Lower lobe of right lung (tissue), 2 donors: ENCODE results near the gene INCA1. TPM values are rescaled to one million over a fixed set of nuclear protein-coding genes. Genes with fewer than 3 reads are reported as not detected.

Experiments used
- ATAC-seq, 2 donors: fragments of 200-7000 bp; cut with Tn5 transposase; one replicate each; pipeline ENCODE4 v1.9.1; 2020 to 2022; ENCODE audit warnings: mild to moderate bottlenecking in 2 of 2, moderate library complexity in 2 of 2
- DNase-seq: peaks from one replicate; pipeline ENCODE4 v3.0.0-alpha.2; 2020
- H3K27ac ChIP-seq: fragments of 200-600 bp; one replicate; pipeline ENCODE4 v1.8.0; 2022
- H3K27me3 ChIP-seq: fragments of 200-600 bp; one replicate; pipeline ENCODE4 v1.8.0; 2022; ENCODE audit warnings: low read depth
- H3K36me3 ChIP-seq: fragments of 200-600 bp; one replicate; pipeline ENCODE4 v1.8.0; 2022; ENCODE audit warnings: mild to moderate bottlenecking
- H3K4me1 ChIP-seq: fragments of 200-600 bp; one replicate; pipeline ENCODE4 v1.8.0; 2022
- H3K4me3 ChIP-seq: fragments of 200-600 bp; one replicate; pipeline ENCODE4 v1.8.0; 2022; ENCODE audit warnings: mild to moderate bottlenecking
- H3K9me3 ChIP-seq: fragments of 200-600 bp; one replicate; pipeline ENCODE4 v1.8.0; 2022
- intact Hi-C: fragments of 100-400 bp; cut with DNase I; formaldehyde crosslinking; loops from one replicate; pipeline ENCODE4 v1.11.0; 2022
- total RNA-seq: library from RNA; stranded (reverse); fragmentation: NEBNext Ultra II Directional; extraction: Animal tissue kit (Norgen Biotek cat#: 25700); gene quantifications from one replicate; pipeline ENCODE4 v1.2.1, GENCODE V29; 2021
- TF ChIP-seq, protein P1 (sequence below): fragments of 200-600 bp; IDR thresholded peaks from one replicate; pipeline ENCODE4 v1.8.0; 2022; ENCODE audit warnings: antibody characterized with exemption, mild to moderate bottlenecking
- donor health status: DM: no; HTN: yes; CAD: no; lungs with severe emphysema.

INCA1 gene
- total RNA-seq, 1 donor from 2014 or later, result 1.9 TPM

DNA sequence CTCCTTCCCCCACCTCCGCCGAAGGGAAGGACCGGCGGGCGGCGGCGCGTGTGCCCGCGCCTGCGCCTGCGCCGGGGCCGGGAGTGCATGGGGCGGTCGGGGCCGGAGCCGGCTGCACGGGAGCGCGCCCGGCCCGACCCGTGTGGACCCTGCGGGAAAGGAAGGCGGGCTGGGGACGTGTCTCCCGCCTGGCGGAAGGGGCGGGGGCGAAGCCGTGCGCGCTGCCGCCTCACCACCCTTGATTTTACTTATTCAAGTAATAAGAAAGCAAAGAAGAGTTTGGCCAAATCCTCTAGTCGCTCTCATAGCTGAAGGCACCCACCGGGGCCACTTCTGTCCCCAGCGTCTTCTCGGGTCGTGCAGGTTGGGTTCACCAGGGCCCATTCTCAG lies 48.4 kb downstream of the INCA1 start:
- Histone ChIP-seq H3K27me3 (no peaks in the 10 kb centered on the region), H3K27ac (peak overlapping the region; percentile 98), H3K36me3 (peaks cover 29% of the 10 kb centered on the region), H3K4me3 (peak overlapping the region; percentile 99), H3K4me1 (peaks cover 47% of the 10 kb centered on the region), H3K9me3 (no peaks in the 10 kb centered on the region)
- intact Hi-C loops, result no loop called here
- DNase-seq, result peak; percentile 90
- peak; percentile 81 to 88 for ATAC-seq
- TF ChIP-seq, protein P1, sequence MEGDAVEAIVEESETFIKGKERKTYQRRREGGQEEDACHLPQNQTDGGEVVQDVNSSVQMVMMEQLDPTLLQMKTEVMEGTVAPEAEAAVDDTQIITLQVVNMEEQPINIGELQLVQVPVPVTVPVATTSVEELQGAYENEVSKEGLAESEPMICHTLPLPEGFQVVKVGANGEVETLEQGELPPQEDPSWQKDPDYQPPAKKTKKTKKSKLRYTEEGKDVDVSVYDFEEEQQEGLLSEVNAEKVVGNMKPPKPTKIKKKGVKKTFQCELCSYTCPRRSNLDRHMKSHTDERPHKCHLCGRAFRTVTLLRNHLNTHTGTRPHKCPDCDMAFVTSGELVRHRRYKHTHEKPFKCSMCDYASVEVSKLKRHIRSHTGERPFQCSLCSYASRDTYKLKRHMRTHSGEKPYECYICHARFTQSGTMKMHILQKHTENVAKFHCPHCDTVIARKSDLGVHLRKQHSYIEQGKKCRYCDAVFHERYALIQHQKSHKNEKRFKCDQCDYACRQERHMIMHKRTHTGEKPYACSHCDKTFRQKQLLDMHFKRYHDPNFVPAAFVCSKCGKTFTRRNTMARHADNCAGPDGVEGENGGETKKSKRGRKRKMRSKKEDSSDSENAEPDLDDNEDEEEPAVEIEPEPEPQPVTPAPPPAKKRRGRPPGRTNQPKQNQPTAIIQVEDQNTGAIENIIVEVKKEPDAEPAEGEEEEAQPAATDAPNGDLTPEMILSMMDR, result no peak

- intact Hi-C loops, result no loop called here
- H3K9me3 ChIP-seq, result no peaks in the 10 kb centered on the region
- peak; percentile 82 to 88 for ATAC-seq
Measured at GRCh38 chr17:4948166-4948930, 49.0 kb downstream of the INCA1 start, which contains the start of gene PFN1. TSS of gene PFN1 (minus strand) at chr17:4948530. CDS start at chr17:4948394, 136 bp downstream.

GRCh38 chr17:4947411-4948165 lies 49.7 kb downstream of the INCA1 start:
- no peaks in the 10 kb centered on the region for H3K27me3 ChIP-seq
- peak; percentile 78 for DNase-seq
- intact Hi-C loops, result no loop called here
- TF ChIP-seq, protein P1, result no peak
- ATAC-seq, result peak; percentile 61 to 70
- peaks cover 42% of the 10 kb centered on the region for H3K36me3 ChIP-seq
- peak overlapping the region; percentile 99 for H3K4me3 ChIP-seq
- peak overlapping the region; percentile 98 for H3K27ac ChIP-seq
- peaks cover 54% of the 10 kb centered on the region for H3K4me1 ChIP-seq
- H3K9me3 ChIP-seq, result no peaks in the 10 kb centered on the region

More at GRCh38 chr17:4948166-4948930, 49.0 kb downstream of the INCA1 start, which contains the start of gene PFN1:
- Histone ChIP-seq H3K36me3 (peaks cover 35% of the 10 kb centered on the region), H3K4me1 (peaks cover 48% of the 10 kb centered on the region), H3K4me3 (peak within 1 kb of the TSS; percentile 99), H3K27me3 (no peaks in the 10 kb centered on the region), H3K27ac (peak within 1 kb of the TSS; percentile 98)
- DNase-seq, result peak; percentile 94
- TF ChIP-seq, protein P1, result no peak

DNA sequence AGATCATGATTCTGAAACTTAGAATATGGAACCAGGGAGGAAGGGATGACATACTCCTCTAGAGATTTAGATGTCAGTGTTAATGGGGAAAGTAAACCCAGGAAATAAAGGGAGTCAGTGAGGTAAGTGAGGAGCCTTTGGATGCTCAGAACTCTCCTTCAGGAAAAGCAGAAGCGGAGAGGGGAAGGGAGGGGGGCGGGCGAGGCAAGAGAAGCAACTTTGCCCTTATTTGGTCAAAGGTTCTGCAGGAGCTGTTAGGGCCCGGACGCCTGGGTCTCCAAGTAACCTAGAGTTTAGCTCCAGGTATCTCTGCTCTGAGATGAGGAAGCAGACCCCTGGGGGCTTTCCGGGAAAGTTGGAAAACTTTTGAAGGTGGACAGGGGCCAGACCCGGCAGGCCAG lies 50.3 kb downstream of the INCA1 start:
- peak overlapping the region; percentile 98 for H3K27ac ChIP-seq
- no peaks in the 10 kb centered on the region for H3K9me3 ChIP-seq
- H3K27me3 ChIP-seq, result no peaks in the 10 kb centered on the region
- TF ChIP-seq, protein P1, result no peak
- ATAC-seq (no peak), DNase-seq (no peak)
- peaks cover 48% of the 10 kb centered on the region for H3K36me3 ChIP-seq
- intact Hi-C loops, result no loop called here
- peaks cover 54% of the 10 kb centered on the region for H3K4me1 ChIP-seq
- peak overlapping the region; percentile 99 for H3K4me3 ChIP-seq

DNA sequence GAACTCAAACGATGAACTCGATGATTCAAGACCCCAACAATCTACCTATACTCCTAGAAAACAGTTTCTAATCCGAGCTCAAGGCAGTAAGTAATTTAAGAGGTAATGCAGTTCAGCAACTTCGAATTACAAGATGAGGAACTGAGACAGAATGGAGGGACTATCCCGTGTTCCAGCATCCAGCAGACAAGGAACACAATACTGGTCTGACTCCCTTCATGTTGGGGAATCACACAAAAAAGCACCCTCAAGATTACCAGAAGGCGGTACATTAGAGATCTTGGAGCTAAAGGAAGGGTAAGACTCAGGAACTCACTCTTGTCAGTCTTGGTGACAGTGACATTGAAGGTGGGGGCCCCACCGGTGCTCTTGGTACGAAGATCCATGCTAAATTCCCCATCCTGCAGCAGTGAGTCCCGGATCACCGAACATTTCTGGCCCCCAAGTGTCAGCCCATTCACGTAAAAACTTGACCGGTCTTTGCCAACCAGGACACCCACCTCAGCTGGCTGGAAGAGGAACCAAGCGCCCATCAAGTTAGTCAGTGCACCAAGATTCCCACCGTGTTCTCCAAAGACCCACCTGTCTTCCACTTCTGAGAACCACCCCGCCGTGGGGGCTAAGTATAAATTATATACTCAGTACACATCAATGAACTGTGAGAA lies 50.9 kb downstream of the INCA1 start:
- H3K4me1 ChIP-seq, result peaks cover 58% of the 10 kb centered on the region
- peak overlapping the region; percentile 99 for H3K4me3 ChIP-seq
- peaks cover 50% of the 10 kb centered on the region for H3K36me3 ChIP-seq
- no peak for ATAC-seq
- TF ChIP-seq, protein P1, result no peak
- DNase-seq, result no peak
- H3K27me3 ChIP-seq, result no peaks in the 10 kb centered on the region
- intact Hi-C loops, result no loop called here
- no peaks in the 10 kb centered on the region for H3K9me3 ChIP-seq
- H3K27ac ChIP-seq, result no peak overlapping the region
